Left colon (tissue), 2 donors: ENCODE data around the gene S100A5. TPM values are rescaled to one million over a fixed set of nuclear protein-coding genes. Genes with fewer than 3 reads are reported as not detected.

ENCODE experiments used
- ATAC-seq: fragments of 200-7000 bp; cut with Tn5 transposase; one replicate; pipeline ENCODE4 v1.9.1; 2020; ENCODE audit warnings: mild to moderate bottlenecking, moderate library complexity
- DNase-seq, 2 donors: peaks; one replicate each; pipeline ENCODE4 v3.0.0-alpha.2; 2020
- intact Hi-C, 2 donors: fragments of 100-400 bp; cut with DNase I in 1 of 2; cut with micrococcal nuclease in 1 of 2; formaldehyde crosslinking; loops; one replicate each; pipeline versions ENCODE4 v1.11.2 to v1.14.0; 2022; cut with DNase I, micrococcal nuclease
- total RNA-seq, 2 donors: library from RNA; stranded (reverse); fragmentation: NEBNext Ultra II Directional; extraction: Animal tissue kit (Norgen Biotek cat#: 25700); gene quantifications; one replicate each; pipeline ENCODE4 v1.2.1, GENCODE V29; 2021
- donor health status: DM: no; HTN: no; CAD: no.
- donor health status: DM: yes; HTN: yes; CAD: no.

Gene S100A5
- total RNA-seq, 2 donors from 2014 or later: not detected

- intact Hi-C loops: no loop called here
- ATAC-seq: no peak
- no peak for DNase-seq
Measured at GRCh38 chr1:153550398-153550758, 9.6 kb upstream of the S100A5 start.

GRCh38 chr1:153549741-153550397, 9.1 kb upstream of the S100A5 start:
- DNase-seq: peak in 1 of 2 donors; percentile 20
- intact Hi-C loops: no loop called here
- no peak for ATAC-seq

GRCh38 chr1:153548722-153549688, 8.3 kb upstream of the S100A5 start, which contains the start of gene S100A3:
Gene S100A3 (minus strand): TSS chr1:153549258. CDS start chr1:153548485, 773 bp downstream.
- intact Hi-C loops: no loop called here
- DNase-seq (peak in 1 of 2 donors; percentile 59), ATAC-seq (no peak)

GRCh38 chr1:153547560-153548551, 7.1 kb upstream of the S100A5 start:
- peak in 1 of 2 donors; percentile 23 for DNase-seq
- intact Hi-C loops: no loop called here
- ATAC-seq: no peak

GRCh38 chr1:153546796-153547559, 6.2 kb upstream of the S100A5 start:
- DNase-seq: peak in 1 of 2 donors; percentile 22
- ATAC-seq: no peak
- intact Hi-C loops: no loop called here

- peak in 1 of 2 donors; percentile 25 for DNase-seq
- no peak for ATAC-seq
- intact Hi-C loops: no loop called here
Measured at GRCh38 chr1:153546371-153546770, 5.6 kb upstream of the S100A5 start.

DNA sequence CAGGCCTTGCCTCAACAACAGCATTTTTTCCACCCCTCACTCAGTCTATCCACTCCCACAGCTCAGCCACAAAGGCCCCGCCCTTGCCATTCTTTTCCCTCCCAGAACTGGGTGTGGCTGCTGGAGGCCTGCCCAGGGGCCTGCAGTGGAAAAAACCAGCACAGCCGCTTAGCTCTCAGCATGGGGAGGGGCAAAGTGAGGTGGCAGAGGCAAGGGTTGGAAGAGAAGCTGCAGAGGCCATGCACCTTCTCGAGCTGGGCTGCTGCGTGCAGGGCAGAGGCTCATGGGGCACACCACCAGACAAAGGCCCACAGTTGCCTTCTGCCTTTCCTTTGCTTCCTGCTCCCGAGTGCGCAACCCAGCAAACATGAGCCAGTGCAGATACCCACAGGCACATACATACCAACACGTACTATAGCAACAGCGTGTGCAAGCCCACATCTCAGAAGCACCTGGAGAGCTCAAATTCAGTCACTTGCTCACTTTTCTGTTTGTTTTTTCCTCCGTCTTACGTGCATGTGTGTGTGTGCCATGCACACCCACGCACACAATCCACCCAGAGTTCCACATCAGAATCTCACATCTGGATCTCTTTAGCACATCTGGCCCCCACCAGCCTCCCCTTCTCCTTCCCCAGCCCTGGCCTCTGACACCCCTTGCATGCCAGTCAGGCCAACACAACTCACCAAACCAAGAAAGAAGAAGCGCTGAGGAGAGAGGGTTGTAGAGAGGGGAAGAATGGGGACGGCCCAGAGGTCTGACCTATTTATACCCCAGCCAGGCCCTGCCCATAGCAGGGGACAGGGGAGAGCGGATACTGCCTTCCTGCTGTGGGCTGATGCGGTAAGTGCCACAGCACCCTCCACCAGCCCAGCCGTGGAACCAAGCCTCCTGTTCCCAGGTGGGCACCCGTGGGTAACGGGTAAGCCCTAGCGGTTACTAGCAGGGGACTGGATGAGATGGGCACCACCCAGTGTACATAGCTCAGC, 4.6 kb upstream of the S100A5 start, which contains the start of gene S100A4:
S100A4 (minus strand) TSS at position 740 of the 989 bp plus-strand sequence. CDS start 1,012 bp downstream, outside the sequence.
- intact Hi-C loops: no loop called here
- peak; percentile 95 for ATAC-seq

GRCh38 chr1:153544453-153545066, 3.8 kb upstream of the S100A5 start:
- ATAC-seq (no peak), DNase-seq (no peak)
- intact Hi-C loops: no loop called here

More for the DNA sequence above, 4.6 kb upstream of the S100A5 start, which contains the start of gene S100A4:
- DNase-seq: peak; percentile 95 to 97

- no peak for ATAC-seq
- DNase-seq: peak in 1 of 2 donors; percentile 31
- intact Hi-C loops: no loop called here
Measured at GRCh38 chr1:153543736-153544135, 3.0 kb upstream of the S100A5 start.

DNA sequence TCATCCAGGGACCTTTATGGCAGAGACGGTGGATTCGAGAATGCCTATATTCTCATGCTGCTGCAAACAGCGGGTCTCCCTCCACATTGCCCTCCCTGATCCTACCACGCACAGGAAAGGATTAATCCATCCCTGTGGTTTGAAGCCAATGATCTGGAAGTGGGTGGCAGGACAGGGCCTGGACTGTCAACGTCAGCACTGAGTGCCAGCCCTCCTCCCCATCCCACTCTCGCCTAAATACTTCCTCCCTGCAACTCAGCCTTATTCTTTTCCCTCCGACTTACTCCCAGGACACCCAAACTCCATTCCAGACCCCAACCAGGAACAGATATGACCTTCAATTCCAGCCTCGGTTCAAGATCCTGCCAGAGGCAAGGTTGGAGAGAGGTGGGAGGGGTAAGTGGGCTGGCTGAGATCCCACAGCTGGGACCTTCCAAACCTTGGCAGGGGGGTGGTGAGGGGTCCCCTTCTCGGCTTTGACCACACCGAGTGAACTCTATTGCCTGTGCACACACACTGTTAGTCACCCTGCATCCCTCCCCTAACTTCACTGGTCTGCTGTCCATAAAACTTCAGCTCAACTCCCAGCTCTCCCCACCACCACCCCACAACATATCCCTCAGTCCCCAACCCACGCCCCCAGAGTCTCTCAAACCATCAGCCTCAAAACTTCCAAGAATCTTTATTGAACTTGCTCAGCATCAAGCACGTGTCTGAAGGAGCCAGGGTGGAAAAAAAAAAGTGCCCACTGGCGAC, 2.4 kb upstream of the S100A5 start:
- no peak for ATAC-seq
- DNase-seq: peak in 1 of 2 donors; percentile 21
- intact Hi-C loops: no loop called here

DNA sequence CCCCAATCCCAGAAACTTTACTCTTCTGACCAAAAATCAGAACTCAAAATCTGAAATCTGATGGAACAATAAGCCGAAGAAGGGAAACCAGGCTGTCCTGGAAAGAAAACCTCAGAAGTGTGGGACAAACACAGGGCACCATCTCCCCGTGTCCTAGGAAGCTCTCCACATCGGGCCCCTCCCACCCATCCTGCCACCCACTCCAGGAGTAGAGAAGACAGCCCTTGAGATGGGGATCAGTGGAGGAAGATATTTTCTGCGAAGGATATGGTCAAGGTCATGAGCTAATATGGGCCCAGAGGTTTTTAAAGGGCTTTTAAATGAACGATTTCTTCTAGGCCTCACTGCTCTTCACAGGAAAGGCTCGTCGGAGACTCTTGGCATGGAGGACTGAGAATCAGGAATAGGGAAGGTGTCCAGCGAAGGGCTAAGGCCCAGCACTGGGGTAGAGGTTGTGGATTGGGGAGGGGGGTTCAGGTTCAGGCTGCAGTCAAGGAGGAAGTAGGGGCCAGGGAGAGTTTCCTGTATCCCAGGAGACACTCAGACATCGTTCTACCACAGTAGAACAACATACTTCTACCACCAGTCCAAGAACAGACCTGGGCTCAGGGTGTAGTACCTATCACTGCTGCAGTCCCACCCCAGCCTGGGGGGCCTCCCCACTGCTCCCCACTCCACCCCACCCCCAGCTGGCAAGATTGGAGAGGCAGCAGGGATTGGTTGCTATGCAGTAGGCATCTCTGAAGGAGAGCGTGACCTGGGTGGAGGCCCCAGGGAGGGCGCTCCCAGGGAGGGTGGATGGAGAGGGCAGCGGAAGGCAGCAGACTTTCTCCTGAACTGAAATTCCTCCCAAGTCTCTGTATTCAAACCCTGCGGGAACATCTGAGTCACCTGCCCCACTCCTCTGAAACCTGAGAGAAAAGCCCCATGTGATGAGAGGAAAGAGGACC, 1.2 kb upstream of the S100A5 start:
- no peak for ATAC-seq
- intact Hi-C loops: no loop called here
- peak in 1 of 2 donors; percentile 25 for DNase-seq

DNA sequence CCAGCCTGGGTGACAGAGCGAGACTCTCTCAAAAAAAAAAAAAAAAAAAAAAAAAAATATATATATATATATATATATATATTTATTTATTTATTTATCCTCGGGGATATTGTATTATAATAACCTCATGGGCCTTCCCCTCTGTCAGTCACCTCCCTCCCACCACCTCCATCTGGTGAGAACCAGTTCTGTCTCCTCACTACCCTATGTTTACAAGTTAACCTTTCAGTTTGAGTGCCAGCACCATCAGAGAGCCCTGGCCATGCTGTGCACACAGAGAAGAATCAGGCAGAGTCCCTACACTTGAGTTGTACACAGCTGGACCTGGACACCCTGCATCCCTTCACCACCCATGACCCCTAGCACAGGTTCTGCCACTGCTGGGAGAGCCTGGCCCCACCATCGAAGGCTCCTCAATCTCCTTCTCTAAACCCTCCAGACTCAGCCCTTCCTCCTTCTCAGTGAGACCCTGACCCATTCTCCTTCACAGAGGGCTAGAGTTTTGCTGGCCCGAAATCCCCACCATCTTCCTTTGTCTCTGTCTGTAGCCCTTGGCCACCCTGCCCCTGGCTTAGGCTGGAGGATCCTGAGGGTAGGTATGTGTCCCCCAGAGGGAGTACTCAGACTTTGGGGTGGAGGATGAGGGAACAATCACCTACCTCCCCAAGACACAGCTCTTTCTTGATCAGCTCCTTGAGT, 1.2 kb downstream of the S100A5 start:
- ATAC-seq: no peak
- intact Hi-C loops: no loop called here
- peak in 1 of 2 donors; percentile 25 for DNase-seq

- DNase-seq: peak; percentile 88 to 93
- peak; percentile 52 for ATAC-seq
- intact Hi-C loops: no loop called here
Measured at GRCh38 chr1:153538315-153538821, 2.4 kb downstream of the S100A5 start.

DNA sequence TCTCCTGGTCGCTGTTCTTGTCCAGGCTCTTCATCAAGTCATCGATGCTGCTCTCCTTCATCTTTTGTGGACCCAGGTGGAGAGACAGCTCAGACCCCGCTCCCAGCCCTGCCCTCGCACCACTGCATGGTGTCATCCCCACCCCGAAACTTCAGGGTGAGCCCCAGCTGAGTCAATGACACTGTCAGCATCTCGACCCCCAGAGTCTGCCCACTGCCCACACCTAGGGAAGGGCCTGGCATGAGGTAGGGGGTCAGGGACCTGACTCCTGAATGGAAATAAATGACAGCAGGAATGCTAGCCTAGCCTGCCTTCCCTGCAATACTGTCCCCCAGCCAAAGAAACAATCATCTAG, 3.4 kb downstream of the S100A5 start:
- intact Hi-C loops: no loop called here
- ATAC-seq (no peak), DNase-seq (peak in 1 of 2 donors; percentile 35)
